Spleen (tissue), 11 donors: ENCODE measurements around the gene IL22RA2. TPM values are rescaled to one million over a fixed set of nuclear protein-coding genes. Genes with fewer than 3 reads are reported as not detected.

Experiments
- DNase-seq: peaks from one replicate; pipeline ENCODE4 v3.0.0-alpha.2; 2020
- H3K27ac ChIP-seq, 8 donors: fragments of 200-600 bp; sonication (generic) in 7 of 8; 1 replicate in 4 of 8; 2 replicates in 4 of 8; pipeline versions ENCODE4 v1.5.0 to v1.8.0; 2016 to 2021; ENCODE audit warnings: inconsistent platforms in 4 of 8, mild to moderate bottlenecking in 4 of 8, moderate library complexity in 1 of 8
- H3K27me3 ChIP-seq, 7 donors: fragments of 200-600 bp; sonication (generic) in 6 of 7; replicated peaks in 1 of 7; 1 replicate in 4 of 7; 2 replicates in 3 of 7; pipeline versions ENCODE4 v1.5.0 to v1.8.0; 2016 to 2021; ENCODE audit warnings: inconsistent platforms in 3 of 7, mild to moderate bottlenecking in 1 of 7
- H3K36me3 ChIP-seq, 6 donors: fragments of 200-600 bp; sonication (generic) in 5 of 6; 1 replicate in 4 of 6; 2 replicates in 2 of 6; pipeline versions ENCODE4 v1.5.0 to v1.8.0; 2016 to 2021; ENCODE audit warnings: inconsistent platforms in 2 of 6
- H3K4me1 ChIP-seq, 6 donors: fragments of 200-600 bp; sonication (generic) in 5 of 6; 1 replicate in 3 of 6; 2 replicates in 3 of 6; pipeline versions ENCODE4 v1.5.0 to v1.8.0; 2016 to 2021; ENCODE audit warnings: inconsistent platforms in 3 of 6
- H3K4me3 ChIP-seq, 8 donors: fragments of 200-600 bp; sonication (generic) in 7 of 8; 1 replicate in 4 of 8; 2 replicates in 4 of 8; pipeline versions ENCODE4 v1.5.0 to v1.8.0; 2016 to 2021; ENCODE audit warnings: inconsistent platforms in 4 of 8, mild to moderate bottlenecking in 4 of 8, moderate library complexity in 2 of 8
- H3K9me3 ChIP-seq, 8 donors: fragments of 200-600 bp; sonication (generic) in 7 of 8; 1 replicate in 4 of 8; 2 replicates in 4 of 8; pipeline versions ENCODE4 v1.5.0 to v1.8.0; 2016 to 2021; ENCODE audit warnings: inconsistent platforms in 4 of 8
- CTCF ChIP-seq, 11 experiments: fragments of 200-600 bp in 7 of 11; fragments of 450-650 bp in 4 of 11; sonication (generic) in 4 of 11; IDR thresholded peaks in 8 of 11; conservative IDR thresholded peaks in 3 of 11; 1 replicate in 7 of 11; 2 replicates in 4 of 11; pipeline versions ENCODE4 v1.4.0 to v1.8.0; 2016 to 2021; ENCODE audit warnings: antibody characterized with exemption in 11 of 11, inconsistent platforms in 4 of 11, mild to moderate bottlenecking in 1 of 11
- POLR2A ChIP-seq, 3 donors: fragments of 450-650 bp; IDR thresholded peaks; one replicate each; pipeline ENCODE4 v1.5.1; 2017; ENCODE audit warnings: antibody characterized with exemption in 3 of 3, mild to moderate bottlenecking in 1 of 3
- POLR2AphosphoS5 ChIP-seq, 3 donors: sonication (generic); formaldehyde crosslinking; IDR thresholded peaks; one replicate each; pipeline ENCODE4 v1.5.1; 2017; ENCODE audit warnings: antibody characterized with exemption in 3 of 3
- WGBS, 5 donors: extraction: QIAGEN DNeasy Blood & Tissue Kit in 3 of 5; methylation state at CpG; one replicate each; pipeline versions ENCODE4 v1.1.5 to v1.1.7; 2013 to 2018; 5-methylcytosine and 5-hydroxymethylcytosine counted together
- intact Hi-C: fragments of 100-400 bp; cut with DNase I; formaldehyde crosslinking; loops from one replicate; pipeline ENCODE4 v1.15.0; 2023; ENCODE audit warnings: low total_unique reads
- polyA plus RNA-seq, 3 donors: library from polyadenylated mRNA; stranded (reverse); fragments of 200-250 nt; gene quantifications; one replicate each; pipeline ENCODE4 v1.2.1, GENCODE V29; 2013
- total RNA-seq, 7 donors: library from RNA; depleted of rRNA in 3 of 7; stranded (reverse); fragments of >200 nt in 3 of 7; fragmentation: NEBNext Ultra II Directional in 4 of 7; extraction: Animal tissue kit (Norgen Biotek cat#: 25700) in 4 of 7; gene quantifications; one replicate each; pipeline versions ENCODE4 v1.1.0 to v1.2.1, GENCODE V29; 2016 to 2021
- donor health status: healthy with polysubstance abuse.
- donor health status: DM: no; HTN: no; CAD: no; lungs with moderate emphysema.
- donor health status: DM: no; HTN: no; CAD: no.
- donor health status: Bipolar disorder and iron deficiency.
- donor health status: healthy.
- donor health status: DM: no; HTN: no; CAD: no.
- donor health status: DM: yes; HTN: yes; CAD: no.

Gene IL22RA2
- total and polyA plus RNA-seq, 10 donors: 0.06 to 2.1 (median 0.19) TPM; not detected in 5

GRCh38 chr6:137188855-137189254 is 15.4 kb upstream of the IL22RA2 start:
- Histone ChIP-seq H3K27ac (no peak overlapping the region), H3K4me1 (peaks cover 0 to 5% (median 0%) of the 10 kb centered on the region in 6 donors), H3K27me3 (no peaks in the 10 kb centered on the region), H3K36me3 (no peaks in the 10 kb centered on the region), H3K9me3 (peaks cover 0 to 70% (median 58%) of the 10 kb centered on the region in 8 donors), H3K4me3 (no peak overlapping the region)
- intact Hi-C loops: no loop called here
- DNase-seq: no peak
- WGBS, 5 donors: 92 to 96% (median 94%) methylated on average over 5 of the region's 5 CpGs
- TF ChIP-seq CTCF (IDR thresholded peaks at IDR 0.05 in 8 of 11, conservative IDR thresholded peaks at IDR 0.05 in 3 of 11) (no peak), POLR2A (IDR thresholded peaks at IDR 0.05) (no peak), POLR2AphosphoS5 (IDR thresholded peaks at IDR 0.05) (no peak)

GRCh38 chr6:137185290-137185689 is 11.8 kb upstream of the IL22RA2 start:
- Histone ChIP-seq H3K9me3 (peaks cover 5 to 100% (median 90%) of the 10 kb centered on the region in 8 donors), H3K27me3 (no peaks in the 10 kb centered on the region), H3K4me3 (no peak overlapping the region), H3K27ac (no peak overlapping the region), H3K36me3 (no peaks in the 10 kb centered on the region), H3K4me1 (no peaks in the 10 kb centered on the region)
- intact Hi-C loops: no loop called here
- TF ChIP-seq POLR2AphosphoS5 (IDR thresholded peaks at IDR 0.05) (no peak), CTCF (IDR thresholded peaks at IDR 0.05 in 8 of 11, conservative IDR thresholded peaks at IDR 0.05 in 3 of 11) (no peak), POLR2A (IDR thresholded peaks at IDR 0.05) (no peak)
- 88 to 99% (median 92%) methylated on average over 3 of the region's 3 CpGs for WGBS, 5 donors
- no peak for DNase-seq

GRCh38 chr6:137182654-137183073 is 9.2 kb upstream of the IL22RA2 start:
- Histone ChIP-seq H3K27ac (no peak overlapping the region), H3K4me3 (no peak overlapping the region), H3K36me3 (no peaks in the 10 kb centered on the region), H3K4me1 (peaks cover 0 to 4% (median 0%) of the 10 kb centered on the region in 6 donors), H3K9me3 (peaks cover 5 to 90% (median 66%) of the 10 kb centered on the region in 8 donors), H3K27me3 (no peaks in the 10 kb centered on the region)
- TF ChIP-seq POLR2AphosphoS5 (IDR thresholded peaks at IDR 0.05) (no peak), CTCF (IDR thresholded peaks at IDR 0.05 in 8 of 11, conservative IDR thresholded peaks at IDR 0.05 in 3 of 11) (no peak), POLR2A (IDR thresholded peaks at IDR 0.05) (no peak)
- intact Hi-C loops: no loop called here
- DNase-seq: no peak

- Histone ChIP-seq H3K27me3 (no peaks in the 10 kb centered on the region), H3K9me3 (peaks cover 5 to 85% (median 61%) of the 10 kb centered on the region in 8 donors), H3K27ac (peak overlapping the region in 2 of 8 donors; percentile 28 to 49), H3K4me3 (no peak overlapping the region), H3K36me3 (no peaks in the 10 kb centered on the region), H3K4me1 (peaks cover 0 to 4% (median 0%) of the 10 kb centered on the region in 6 donors)
- intact Hi-C loops: no loop called here
- no peak for DNase-seq
- TF ChIP-seq CTCF (IDR thresholded peaks at IDR 0.05 in 8 of 11, conservative IDR thresholded peaks at IDR 0.05 in 3 of 11): no peak
- no peak for TF ChIP-seq POLR2AphosphoS5 (IDR thresholded peaks at IDR 0.05)
- no peak for TF ChIP-seq POLR2A (IDR thresholded peaks at IDR 0.05)
- WGBS, 5 donors: 63 to 86% (median 78%) methylated on average over 3 of the region's 3 CpGs
Observed at GRCh38 chr6:137181891-137182653, 8.6 kb upstream of the IL22RA2 start.
